Activated naive CD8-positive, alpha-beta T cell treated with anti-CD3 and anti-CD28 coated beads, Interleukin-2, amount 50 U/mL, for 16 hours (primary cell): ENCODE results near the gene ANKMY1.
"Not testable (repeated sequence)": the region's sequence is repeated elsewhere in the genome, so short reads cannot be mapped to it uniquely, and the experiment has no call there.

Source experiments
- DNase-seq: peaks from one replicate; pipeline ENCODE4 v3.0.0-alpha.2; 2020; ENCODE audit warnings: low read depth, low spot score

ANKMY1 gene

GRCh38 chr2:240555541-240556250 is 2.1 kb downstream of the ANKMY1 start:
- DNase-seq = no peak

GRCh38 chr2:240554767-240555493 is 2.9 kb downstream of the ANKMY1 start:
- DNase-seq = no peak

GRCh38 chr2:240553956-240554480 is 3.8 kb downstream of the ANKMY1 start:
- DNase-seq = no peak

- no peak for DNase-seq
These were observed 6.0 kb downstream of the ANKMY1 start for GRCh38 chr2:240551811-240552210.

GRCh38 chr2:240551288-240551687 is 6.5 kb downstream of the ANKMY1 start:
- DNase-seq = no peak

GRCh38 chr2:240539906-240540305 is 17.9 kb downstream of the ANKMY1 start:
- no peak for DNase-seq

GRCh38 chr2:240539101-240539500 is 18.7 kb downstream of the ANKMY1 start:
- DNase-seq = not testable (repeated sequence)

GRCh38 chr2:240538031-240538780 is 19.6 kb downstream of the ANKMY1 start:
- DNase-seq = no peak

- DNase-seq = no peak
These were observed 25.6 kb downstream of the ANKMY1 start for GRCh38 chr2:240532031-240532775.

GRCh38 chr2:240531038-240531437 is 26.8 kb downstream of the ANKMY1 start:
- DNase-seq = no peak

- no peak for DNase-seq
These were observed 27.6 kb downstream of the ANKMY1 start for GRCh38 chr2:240530181-240530580.

GRCh38 chr2:240529344-240529999 is 28.3 kb downstream of the ANKMY1 start:
- DNase-seq = no peak

GRCh38 chr2:240528406-240529040 is 29.3 kb downstream of the ANKMY1 start:
- DNase-seq = no peak

- no peak for DNase-seq
These were observed 30.5 kb downstream of the ANKMY1 start for GRCh38 chr2:240527153-240527750.

GRCh38 chr2:240526521-240526920 is 31.3 kb downstream of the ANKMY1 start:
- DNase-seq = no peak

GRCh38 chr2:240525802-240526201 is 32.0 kb downstream of the ANKMY1 start:
- no peak for DNase-seq

- no peak for DNase-seq
These were observed 32.6 kb downstream of the ANKMY1 start for GRCh38 chr2:240524963-240525718.

- no peak for DNase-seq
These were observed 34.1 kb downstream of the ANKMY1 start for GRCh38 chr2:240523451-240524281.
